Measurements from ENCODE around the gene GATC. TPM values are rescaled to one million over a fixed set of nuclear protein-coding genes. Genes with fewer than 3 reads are reported as not detected.

GATC gene
- total and polyA plus RNA-seq, 7 donors = 8.4 to 20.0 (median 17.4) TPM

GRCh38 chr12:120403869-120404268, 42.4 kb upstream of the GATC start:
- WGBS, 2 donors = 84 to 85% methylated on average over 3 of the region's 3 CpGs
- Histone ChIP-seq H3K4me1 (peaks cover 0 to 10% (median 0%) of the 10 kb centered on the region in 4 donors), H3K27me3 (no peaks in the 10 kb centered on the region), H3K4me3 (no peak overlapping the region), H3K36me3 (no peaks in the 10 kb centered on the region), H3K27ac (no peak overlapping the region), H3K9me3 (no peaks in the 10 kb centered on the region)
- no peak for DNase-seq
- intact Hi-C loops (cut with DNase I) = no loop called here
- no peak for TF ChIP-seq POLR2A (IDR thresholded peaks at IDR 0.05)
- no peak for TF ChIP-seq POLR2AphosphoS5 (IDR thresholded peaks at IDR 0.05)
- TF ChIP-seq EP300 (IDR thresholded peaks at IDR 0.05) = no peak
- TF ChIP-seq CTCF (IDR thresholded peaks at IDR 0.05) = no peak

GRCh38 chr12:120404271-120404670, 42.0 kb upstream of the GATC start:
- no peaks in the 10 kb centered on the region for H3K9me3 ChIP-seq
- no peaks in the 10 kb centered on the region for H3K36me3 ChIP-seq
- intact Hi-C loops (cut with DNase I) = no loop called here
- H3K4me1 ChIP-seq = peaks cover 0 to 10% (median 0%) of the 10 kb centered on the region in 4 donors
- 66 to 85% methylated on average over 1 of the region's 1 CpG for WGBS, 2 donors
- TF ChIP-seq POLR2AphosphoS5 (IDR thresholded peaks at IDR 0.05) = no peak
- no peak for TF ChIP-seq CTCF (IDR thresholded peaks at IDR 0.05)
- TF ChIP-seq POLR2A (IDR thresholded peaks at IDR 0.05) = no peak
- TF ChIP-seq EP300 (IDR thresholded peaks at IDR 0.05) = no peak
- H3K4me3 ChIP-seq = no peak overlapping the region
- DNase-seq = no peak
- no peak overlapping the region for H3K27ac ChIP-seq
- H3K27me3 ChIP-seq = no peaks in the 10 kb centered on the region

GRCh38 chr12:120406069-120406468, 40.2 kb upstream of the GATC start:
- Histone ChIP-seq H3K36me3 (no peaks in the 10 kb centered on the region), H3K9me3 (no peaks in the 10 kb centered on the region), H3K27me3 (no peaks in the 10 kb centered on the region), H3K4me3 (no peak overlapping the region), H3K4me1 (peaks cover 0 to 6% (median 0%) of the 10 kb centered on the region in 4 donors), H3K27ac (peak overlapping the region in 1 of 4 donors; percentile 65)
- intact Hi-C loops (cut with DNase I) = no loop called here
- 19 to 52% methylated on average over 3 of the region's 3 CpGs for WGBS, 2 donors
- no peak for DNase-seq
- TF ChIP-seq EP300 (IDR thresholded peaks at IDR 0.05) = no peak
- TF ChIP-seq POLR2AphosphoS5 (IDR thresholded peaks at IDR 0.05) = peak in 1 of 4 donors; percentile 43

- Histone ChIP-seq H3K4me3 (no peak overlapping the region), H3K27ac (peak overlapping the region in 1 of 4 donors; percentile 65), H3K9me3 (no peaks in the 10 kb centered on the region), H3K36me3 (no peaks in the 10 kb centered on the region), H3K27me3 (no peaks in the 10 kb centered on the region), H3K4me1 (peaks cover 0 to 6% (median 0%) of the 10 kb centered on the region in 4 donors)
- intact Hi-C loops (cut with DNase I) = no loop called here
- DNase-seq = no peak
- WGBS, 2 donors = 91 to 95% methylated on average over 3 of the region's 3 CpGs
- TF ChIP-seq POLR2A (IDR thresholded peaks at IDR 0.05) (no peak), CTCF (IDR thresholded peaks at IDR 0.05) (no peak), EP300 (IDR thresholded peaks at IDR 0.05) (no peak), POLR2AphosphoS5 (IDR thresholded peaks at IDR 0.05) (no peak)
These were observed 39.7 kb upstream of the GATC start for GRCh38 chr12:120406553-120406952.

GRCh38 chr12:120408771-120409170, 37.5 kb upstream of the GATC start:
- Histone ChIP-seq H3K4me1 (peaks cover 0 to 6% (median 0%) of the 10 kb centered on the region in 4 donors), H3K27ac (no peak overlapping the region), H3K27me3 (peaks cover 0 to under 1% (median 0%) of the 10 kb centered on the region in 3 donors), H3K9me3 (no peaks in the 10 kb centered on the region), H3K36me3 (no peaks in the 10 kb centered on the region), H3K4me3 (no peak overlapping the region)
- intact Hi-C loops (cut with DNase I) = no loop called here
- no peak for DNase-seq
- TF ChIP-seq CTCF (IDR thresholded peaks at IDR 0.05) (no peak), POLR2AphosphoS5 (IDR thresholded peaks at IDR 0.05) (no peak), EP300 (IDR thresholded peaks at IDR 0.05) (no peak)
- 95 to 97% methylated on average over 11 of the region's 11 CpGs for WGBS, 2 donors
